Measurements from ENCODE around the gene TMEM175.

Gene TMEM175

GRCh38 chr4:886244-886643, 46.0 kb upstream of the TMEM175 start:
- TF ChIP-seq CTCF (IDR thresholded peaks at IDR 0.05; ENCODE audit: control insufficient read depth, extremely low read depth, insufficient read depth) = no peak
- DNase-seq (ENCODE audit: low read depth) = no peak

GRCh38 chr4:887034-887763, 45.1 kb upstream of the TMEM175 start:
- H3K4me3 ChIP-seq (ENCODE audit: low read depth, low read length) = no peak overlapping the region
- TF ChIP-seq CTCF (IDR thresholded peaks at IDR 0.05; ENCODE audit: control insufficient read depth, extremely low read depth, insufficient read depth) = no peak
- no peak for DNase-seq (ENCODE audit: low read depth)

More at GRCh38 chr4:886244-886643, 46.0 kb upstream of the TMEM175 start:
- H3K4me3 ChIP-seq (ENCODE audit: low read depth, low read length) = no peak overlapping the region

- no peak for TF ChIP-seq CTCF (IDR thresholded peaks at IDR 0.05; ENCODE audit: control insufficient read depth, extremely low read depth, insufficient read depth)
- no peak overlapping the region for H3K4me3 ChIP-seq (ENCODE audit: low read depth, low read length)
- no peak for DNase-seq (ENCODE audit: low read depth)
Measured at GRCh38 chr4:888029-888428, 44.2 kb upstream of the TMEM175 start.

- TF ChIP-seq CTCF (IDR thresholded peaks at IDR 0.05; ENCODE audit: control insufficient read depth, extremely low read depth, insufficient read depth) = no peak
- no peak overlapping the region for H3K4me3 ChIP-seq (ENCODE audit: low read depth, low read length)
- no peak for DNase-seq (ENCODE audit: low read depth)
Measured at GRCh38 chr4:889516-889915, 42.7 kb upstream of the TMEM175 start.

GRCh38 chr4:890036-890695, 42.1 kb upstream of the TMEM175 start:
- no peak overlapping the region for H3K4me3 ChIP-seq (ENCODE audit: low read depth, low read length)
- no peak for DNase-seq (ENCODE audit: low read depth)
- TF ChIP-seq CTCF (IDR thresholded peaks at IDR 0.05; ENCODE audit: control insufficient read depth, extremely low read depth, insufficient read depth) = no peak

- H3K4me3 ChIP-seq (ENCODE audit: low read depth, low read length) = no peak overlapping the region
- no peak for DNase-seq (ENCODE audit: low read depth)
- 0 out of 2 replicates have a peak, but pooled peaks have one; percentile 24 for TF ChIP-seq CTCF (IDR thresholded peaks at IDR 0.05; ENCODE audit: control insufficient read depth, extremely low read depth, insufficient read depth)
Measured at GRCh38 chr4:891747-892146, 40.5 kb upstream of the TMEM175 start.
